Endothelial cell of hepatic sinusoid (primary cell): ENCODE measurements around the gene KATNB1.
"Not testable (repeated sequence)": the region's sequence is repeated elsewhere in the genome, so short reads cannot be mapped to it uniquely, and the experiment has no call there.

ENCODE experiments used
- in situ Hi-C: cut with HindIII; loops from 2 replicates; pipeline ENCODE4 v1.10.0; 2017; ENCODE audit warnings: low sequenced_read_pairs

KATNB1 gene

GRCh38 chr16:57724531-57724930 is 11.0 kb upstream of the KATNB1 start:
- in situ Hi-C loops = no loop called here

GRCh38 chr16:57725151-57725550 is 10.4 kb upstream of the KATNB1 start:
- in situ Hi-C loops = no loop called here

- in situ Hi-C loops = no loop called here
These were observed 10.0 kb upstream of the KATNB1 start for GRCh38 chr16:57725554-57725953.

- in situ Hi-C loops = no loop called here
These were observed 9.6 kb upstream of the KATNB1 start for GRCh38 chr16:57725976-57726375.

- in situ Hi-C loops = no loop called here
These were observed 9.1 kb upstream of the KATNB1 start for GRCh38 chr16:57726433-57726947.

GRCh38 chr16:57727610-57728009 is 8.0 kb upstream of the KATNB1 start:
- in situ Hi-C loops = no loop called here

- in situ Hi-C loops = no loop called here
These were observed 7.0 kb upstream of the KATNB1 start for GRCh38 chr16:57728336-57729181.

- in situ Hi-C loops = no loop called here
These were observed 6.4 kb upstream of the KATNB1 start for GRCh38 chr16:57729182-57729484.

GRCh38 chr16:57729852-57730251 is 5.7 kb upstream of the KATNB1 start:
- in situ Hi-C loops = not testable (repeated sequence)

- in situ Hi-C loops = no loop called here
These were observed 4.5 kb upstream of the KATNB1 start for GRCh38 chr16:57730771-57731730.

GRCh38 chr16:57732037-57732436 is 3.5 kb upstream of the KATNB1 start:
- in situ Hi-C loops = no loop called here

GRCh38 chr16:57732714-57733113 is 2.9 kb upstream of the KATNB1 start:
- in situ Hi-C loops = no loop called here

GRCh38 chr16:57734308-57734924 is 1.2 kb upstream of the KATNB1 start:
- in situ Hi-C loops = no loop called here

GRCh38 chr16:57734925-57735754 is 430 bp upstream of the KATNB1 start:
- in situ Hi-C loops = no loop called here

- in situ Hi-C loops = no loop called here
These were observed 1.1 kb downstream of the KATNB1 start for GRCh38 chr16:57736419-57737351.

GRCh38 chr16:57738844-57739243 is 3.3 kb downstream of the KATNB1 start:
- in situ Hi-C loops = no loop called here

- in situ Hi-C loops = no loop called here
These were observed 4.3 kb downstream of the KATNB1 start for GRCh38 chr16:57739756-57740422.

- in situ Hi-C loops = no loop called here
These were observed 5.0 kb downstream of the KATNB1 start for GRCh38 chr16:57740423-57741071.
